Measurements from ENCODE around the gene NIN.
"Not testable (repeated sequence)": the region's sequence is repeated elsewhere in the genome, so short reads cannot be mapped to it uniquely, and the experiment has no call there.

The NIN gene

GRCh38 chr14:50820786-50821509, 10.0 kb downstream of the NIN start:
- no peak for DNase-seq (ENCODE audit: low spot score)
- in situ Hi-C loops (cut with MboI; ENCODE audit: low pct_unique_long_range_greater_than_20kb, low sequenced_read_pairs, unreplicated experiment), result no loop called here
- TF ChIP-seq, protein P1, sequence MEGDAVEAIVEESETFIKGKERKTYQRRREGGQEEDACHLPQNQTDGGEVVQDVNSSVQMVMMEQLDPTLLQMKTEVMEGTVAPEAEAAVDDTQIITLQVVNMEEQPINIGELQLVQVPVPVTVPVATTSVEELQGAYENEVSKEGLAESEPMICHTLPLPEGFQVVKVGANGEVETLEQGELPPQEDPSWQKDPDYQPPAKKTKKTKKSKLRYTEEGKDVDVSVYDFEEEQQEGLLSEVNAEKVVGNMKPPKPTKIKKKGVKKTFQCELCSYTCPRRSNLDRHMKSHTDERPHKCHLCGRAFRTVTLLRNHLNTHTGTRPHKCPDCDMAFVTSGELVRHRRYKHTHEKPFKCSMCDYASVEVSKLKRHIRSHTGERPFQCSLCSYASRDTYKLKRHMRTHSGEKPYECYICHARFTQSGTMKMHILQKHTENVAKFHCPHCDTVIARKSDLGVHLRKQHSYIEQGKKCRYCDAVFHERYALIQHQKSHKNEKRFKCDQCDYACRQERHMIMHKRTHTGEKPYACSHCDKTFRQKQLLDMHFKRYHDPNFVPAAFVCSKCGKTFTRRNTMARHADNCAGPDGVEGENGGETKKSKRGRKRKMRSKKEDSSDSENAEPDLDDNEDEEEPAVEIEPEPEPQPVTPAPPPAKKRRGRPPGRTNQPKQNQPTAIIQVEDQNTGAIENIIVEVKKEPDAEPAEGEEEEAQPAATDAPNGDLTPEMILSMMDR (IDR thresholded peaks at IDR 0.05; ENCODE audit: extremely low read depth, insufficient read depth, missing control alignments), result no peak

DNA sequence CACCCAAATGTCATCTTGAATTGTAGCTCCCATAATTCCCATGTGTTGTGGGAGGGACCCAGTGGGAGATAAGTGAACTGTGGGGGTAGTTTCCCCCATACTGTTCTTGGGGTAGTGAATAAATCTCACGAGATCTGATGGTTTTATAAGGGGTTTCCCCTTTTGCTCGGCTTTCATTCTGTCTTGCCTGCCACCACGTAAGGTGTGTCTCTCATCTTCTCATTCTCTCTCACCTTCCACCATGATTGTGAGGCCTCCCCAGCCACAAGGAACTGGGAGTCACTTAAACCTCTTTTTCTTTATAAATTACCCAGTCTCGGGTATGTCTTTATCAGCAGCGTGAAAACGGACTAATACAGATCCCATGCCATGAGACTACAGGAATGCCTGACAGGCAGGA, 11.7 kb downstream of the NIN start:
- in situ Hi-C loops (cut with MboI; ENCODE audit: low pct_unique_long_range_greater_than_20kb, low sequenced_read_pairs, unreplicated experiment); DNase-seq (ENCODE audit: low spot score): not testable (repeated sequence)

DNA sequence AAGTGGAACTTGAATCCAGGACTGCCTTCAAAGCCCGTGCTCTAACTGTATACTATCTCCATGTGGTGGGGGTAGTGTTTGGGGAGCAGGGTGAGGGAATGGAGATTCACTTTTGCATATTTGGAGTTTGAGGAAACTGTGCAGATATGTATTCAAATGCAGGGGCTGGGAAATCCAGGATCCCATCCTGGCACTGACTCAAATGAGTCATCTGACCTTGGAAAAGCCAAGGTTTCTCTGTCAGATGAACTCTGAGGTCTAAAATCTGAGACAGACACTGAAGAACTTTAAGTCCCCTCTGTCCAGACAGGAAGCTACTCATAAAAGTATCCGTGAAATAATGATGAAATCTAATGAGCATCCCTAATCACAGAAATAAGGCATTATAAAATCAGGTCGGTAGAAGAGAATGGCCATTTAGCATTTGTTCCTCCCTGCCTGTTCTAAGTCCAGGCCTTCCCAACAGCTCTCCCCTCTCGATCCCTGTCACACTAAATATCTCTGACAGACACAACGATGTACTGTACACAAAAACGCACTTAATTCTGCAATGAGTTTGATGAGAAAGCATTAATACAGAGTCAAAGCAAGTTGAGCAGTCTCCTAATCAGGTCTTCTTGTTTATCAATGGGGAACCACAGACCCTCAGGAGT, 14.4 kb downstream of the NIN start:
- TF ChIP-seq, protein P1 (IDR thresholded peaks at IDR 0.05; ENCODE audit: extremely low read depth, insufficient read depth, missing control alignments), result no peak
- in situ Hi-C loops (cut with MboI; ENCODE audit: low pct_unique_long_range_greater_than_20kb, low sequenced_read_pairs, unreplicated experiment), result no loop called here
- no peak for DNase-seq (ENCODE audit: low spot score)

DNA sequence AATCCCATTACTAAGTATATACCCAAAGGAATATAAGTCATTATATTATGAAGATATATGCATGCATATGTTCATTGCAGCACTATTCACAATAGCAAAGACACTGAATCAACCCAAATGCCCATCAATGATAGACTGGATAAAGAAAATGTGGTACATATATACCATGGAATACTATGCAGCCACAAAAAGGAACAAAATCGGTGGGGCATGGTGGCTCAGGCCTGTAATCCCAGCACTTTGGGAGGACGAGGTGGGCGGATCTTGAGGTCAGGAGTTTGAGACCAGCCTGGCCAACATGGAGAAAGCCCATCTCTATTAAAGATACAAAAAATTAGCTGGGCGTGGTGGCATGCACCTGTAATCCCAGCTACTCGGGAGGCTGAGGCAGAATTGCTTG, 15.4 kb downstream of the NIN start:
- in situ Hi-C loops (cut with MboI; ENCODE audit: low pct_unique_long_range_greater_than_20kb, low sequenced_read_pairs, unreplicated experiment); DNase-seq (ENCODE audit: low spot score): not testable (repeated sequence)

DNA sequence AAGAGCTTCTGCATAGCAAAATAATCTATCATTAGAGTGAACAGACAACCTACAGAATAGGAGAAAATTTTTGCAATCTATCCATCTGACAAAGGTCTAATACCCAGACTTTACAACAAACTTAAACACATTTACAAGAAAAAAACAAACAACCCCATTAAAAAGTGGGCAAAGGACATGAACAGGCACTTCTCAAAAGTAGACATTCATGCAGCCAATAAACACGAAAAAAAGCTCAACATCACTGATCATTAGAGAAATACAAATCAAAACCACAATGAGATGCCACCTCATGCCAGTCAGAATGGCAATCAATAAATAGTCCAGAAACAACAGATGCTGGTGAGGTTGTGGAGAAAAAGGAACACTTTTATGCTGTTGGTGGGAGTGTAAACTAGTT, 15.9 kb downstream of the NIN start:
- in situ Hi-C loops (cut with MboI; ENCODE audit: low pct_unique_long_range_greater_than_20kb, low sequenced_read_pairs, unreplicated experiment); DNase-seq (ENCODE audit: low spot score): not testable (repeated sequence)

- in situ Hi-C loops (cut with MboI; ENCODE audit: low pct_unique_long_range_greater_than_20kb, low sequenced_read_pairs, unreplicated experiment), result no loop called here
- TF ChIP-seq, protein P1 (IDR thresholded peaks at IDR 0.05; ENCODE audit: extremely low read depth, insufficient read depth, missing control alignments), result no peak
Observed at GRCh38 chr14:50814161-50814560, 16.8 kb downstream of the NIN start.

DNA sequence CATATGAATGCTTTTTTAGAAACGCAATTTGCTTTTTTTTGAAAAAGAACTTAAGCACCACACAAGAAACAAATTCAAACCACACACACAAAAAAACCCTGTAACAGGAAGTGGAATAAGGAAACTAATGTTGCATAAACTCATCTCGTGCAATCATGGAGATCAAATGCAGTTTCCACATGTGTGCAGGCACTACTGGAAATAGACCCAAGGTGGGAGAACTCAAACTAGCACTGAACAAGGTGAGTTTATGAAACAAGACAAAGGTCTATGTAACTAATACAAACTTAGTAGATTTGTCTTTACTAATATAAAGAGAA, 17.5 kb downstream of the NIN start:
- peak; percentile 32 for DNase-seq (ENCODE audit: low spot score)
- in situ Hi-C loops (cut with MboI; ENCODE audit: low pct_unique_long_range_greater_than_20kb, low sequenced_read_pairs, unreplicated experiment), result no loop called here
- TF ChIP-seq, protein P1 (IDR thresholded peaks at IDR 0.05; ENCODE audit: extremely low read depth, insufficient read depth, missing control alignments), result no peak

More at GRCh38 chr14:50814161-50814560, 16.8 kb downstream of the NIN start:
- DNase-seq (ENCODE audit: low spot score), result no peak

- no peak for DNase-seq (ENCODE audit: low spot score)
- TF ChIP-seq, protein P1 (IDR thresholded peaks at IDR 0.05; ENCODE audit: extremely low read depth, insufficient read depth, missing control alignments), result no peak
- in situ Hi-C loops (cut with MboI; ENCODE audit: low pct_unique_long_range_greater_than_20kb, low sequenced_read_pairs, unreplicated experiment), result no loop called here
Observed at GRCh38 chr14:50812856-50813543, 18.0 kb downstream of the NIN start.
